Right lobe of liver (tissue), 4 donors: Measurements from ENCODE around the gene RAI2.

ENCODE experiments used
- CTCF ChIP-seq, 4 donors: fragments of 200-600 bp in 3 of 4; fragments of 450-650 bp in 1 of 4; IDR thresholded peaks; one replicate each; pipeline versions ENCODE4 v1.5.1 to v1.8.0; 2016 to 2022; ENCODE audit warnings: antibody characterized with exemption in 4 of 4, mild to moderate bottlenecking in 2 of 4
- POLR2A ChIP-seq: fragments of 450-650 bp; IDR thresholded peaks from one replicate; pipeline ENCODE4 v1.6.1; 2017; ENCODE audit warnings: antibody characterized with exemption, mild to moderate bottlenecking
- donor health status: DM: no; HTN: no; CAD: no.
- donor health status: DM: no; HTN: no; CAD: no.
- donor health status: DM: no; HTN: yes; CAD: no.

GRCh38 chrX:17801431-17801830 is 59.7 kb downstream of the RAI2 start:
- TF ChIP-seq CTCF (IDR thresholded peaks at IDR 0.05) (no peak), POLR2A (no peak)
